NCI-H345 treated with DMSO at 0.1 percent for 48 hours (cell line): ENCODE measurements around the gene TBC1D21.
A peak's percentile ranks its signal among the peaks of the same experiment; 100 is the strongest.

Experiments used
- DNase-seq: peaks from one replicate; lab custom pipeline; 2025; ENCODE audit not compliant: unreplicated experiment; lab: John Stamatoyannopoulos, UW

Gene TBC1D21, protein sequence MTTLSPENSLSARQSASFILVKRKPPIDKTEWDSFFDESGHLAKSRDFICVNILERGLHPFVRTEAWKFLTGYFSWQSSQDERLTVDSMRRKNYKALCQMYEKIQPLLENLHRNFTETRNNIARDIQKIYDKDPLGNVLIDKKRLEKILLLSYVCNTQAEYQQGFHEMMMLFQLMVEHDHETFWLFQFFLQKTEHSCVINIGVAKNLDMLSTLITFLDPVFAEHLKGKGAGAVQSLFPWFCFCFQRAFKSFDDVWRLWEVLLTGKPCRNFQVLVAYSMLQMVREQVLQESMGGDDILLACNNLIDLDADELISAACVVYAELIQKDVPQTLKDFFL

DNA sequence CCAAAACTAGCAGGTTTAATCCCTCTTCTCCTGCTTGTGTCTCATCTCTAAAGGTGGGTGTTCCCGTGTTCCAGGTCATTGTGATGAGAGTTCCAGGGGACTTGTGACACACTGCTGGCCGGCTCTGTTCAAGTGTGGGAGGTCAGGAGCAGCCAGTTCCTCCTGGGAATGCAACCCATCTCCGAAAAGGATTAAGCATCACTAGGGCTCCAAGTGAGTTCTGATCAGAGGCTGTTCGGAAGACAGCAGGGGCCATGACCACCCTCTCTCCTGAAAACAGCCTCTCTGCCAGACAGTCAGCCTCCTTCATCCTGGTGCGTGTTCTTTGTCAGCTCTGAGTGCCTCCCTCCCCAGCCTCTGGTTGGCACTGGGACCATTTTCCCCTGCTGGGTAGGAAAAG lies at the start of gene TBC1D21:
Gene TBC1D21, plus strand, starts transcription at position 109 of the 400 bp plus-strand sequence. Its CDS starts 146 bp downstream, at position 255.
- DNase-seq = no peak

DNA sequence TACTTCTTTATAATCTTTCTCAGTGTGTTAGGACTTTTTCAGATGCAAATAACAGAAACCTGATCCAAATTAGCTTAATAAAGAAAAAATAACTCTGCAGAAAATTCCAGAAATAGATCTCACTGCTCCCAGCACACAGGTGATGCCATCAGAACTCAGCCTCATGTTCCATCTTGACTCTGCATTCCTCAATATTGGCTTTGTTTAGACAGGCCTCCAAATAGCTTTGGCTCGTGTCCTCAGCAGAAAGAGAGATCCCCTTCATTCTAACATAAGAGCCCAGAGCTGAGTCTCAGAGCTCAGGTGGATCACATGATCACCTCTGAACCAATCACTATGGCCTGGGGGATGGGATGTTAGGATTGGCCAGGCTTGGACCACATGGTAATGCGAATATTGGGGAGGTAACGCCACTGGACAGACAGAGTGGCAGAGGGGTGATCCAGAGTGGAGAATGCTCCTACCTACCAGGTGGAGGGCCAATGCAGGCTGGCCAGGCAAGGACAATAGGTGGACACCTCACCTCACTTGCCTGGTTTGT lies 46.6 kb upstream of the TBC1D21 start:
- no peak for DNase-seq

DNA sequence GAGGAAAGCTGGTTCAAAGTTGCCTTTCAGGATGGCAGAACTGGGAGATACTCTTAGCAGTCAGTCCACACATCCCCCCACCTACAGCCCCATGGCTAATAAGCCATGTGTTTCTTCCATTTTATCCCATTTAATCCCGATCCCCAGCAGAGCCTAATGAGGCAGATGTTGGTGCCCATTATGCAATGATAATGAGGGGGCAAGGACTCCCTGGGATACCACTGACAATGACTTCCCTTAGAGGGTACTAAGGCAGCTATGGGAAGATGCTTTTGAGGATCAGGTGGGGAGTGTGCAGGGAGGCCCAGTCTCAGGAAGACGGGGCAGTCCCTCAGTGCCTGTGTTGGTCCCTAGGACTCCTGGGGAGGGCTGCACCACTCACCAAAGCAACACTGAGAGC lies 43.8 kb upstream of the TBC1D21 start:
- DNase-seq = no peak

DNA sequence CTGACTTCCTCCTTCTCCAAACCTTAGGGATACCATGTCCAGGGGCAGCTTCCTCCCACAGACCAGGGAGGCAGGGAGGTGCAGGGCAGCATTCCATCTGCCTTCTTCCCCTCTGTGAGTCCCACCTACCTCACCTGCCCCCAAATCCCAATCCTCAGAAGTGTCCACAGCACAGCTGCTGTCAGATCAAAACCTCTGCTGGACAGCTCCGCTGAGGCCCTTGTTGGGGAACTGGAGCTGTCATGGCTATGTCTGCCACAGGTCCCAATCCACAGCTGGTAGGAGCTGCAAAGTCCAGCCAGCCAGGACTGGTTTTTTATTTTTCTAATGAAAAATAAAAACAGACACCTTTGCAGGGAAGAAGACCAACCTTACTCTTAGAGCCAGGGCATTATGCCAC lies 40.7 kb upstream of the TBC1D21 start:
- DNase-seq = no peak

DNA sequence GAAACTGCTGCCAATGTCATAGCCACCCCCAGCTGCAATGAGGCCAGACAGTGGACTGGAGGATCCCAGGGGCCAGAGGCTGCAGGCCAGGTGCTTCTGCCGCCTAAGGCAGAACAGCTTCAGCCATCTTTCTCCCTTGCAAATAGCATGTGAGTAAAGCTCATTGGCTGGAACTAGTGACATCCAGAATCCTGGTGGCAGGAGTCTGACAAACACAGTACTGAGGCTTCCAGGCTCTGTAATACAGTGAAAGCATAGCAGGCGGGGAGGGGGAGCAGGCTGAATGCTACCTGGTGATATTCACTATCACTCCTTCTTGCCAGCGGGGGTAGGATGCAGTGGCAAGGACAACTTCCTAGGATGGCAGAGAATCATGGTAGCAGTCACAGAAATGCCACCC lies 36.5 kb upstream of the TBC1D21 start:
- no peak for DNase-seq

DNA sequence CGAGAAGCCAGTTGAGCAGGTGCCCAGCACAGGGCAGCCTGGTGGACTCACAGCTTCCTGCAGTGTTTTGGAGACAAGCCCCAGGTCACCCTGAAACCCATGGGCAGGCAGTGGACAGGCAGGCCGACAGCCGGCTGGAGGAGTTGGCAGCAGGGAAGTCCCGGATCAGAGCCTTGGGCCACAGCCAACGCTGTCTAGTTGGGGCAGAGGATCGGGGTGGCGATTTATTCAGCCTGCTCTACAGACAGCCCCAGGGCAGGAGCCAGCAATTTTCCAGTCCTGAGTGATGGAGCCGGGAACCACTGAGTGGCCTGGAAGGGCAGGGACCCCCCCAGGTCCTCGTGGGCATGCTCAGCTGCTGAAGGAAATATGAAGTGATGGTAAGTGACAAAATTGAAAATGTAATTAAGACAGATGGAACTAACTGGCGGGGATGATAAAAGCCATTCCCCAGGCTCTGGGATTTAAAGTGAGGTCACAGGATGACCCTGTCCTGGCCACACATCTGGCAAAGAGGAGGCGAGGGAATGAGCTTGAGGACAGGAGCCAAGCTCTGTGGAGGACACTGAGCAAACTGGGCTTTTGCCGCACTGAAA lies 34.4 kb upstream of the TBC1D21 start:
- no peak for DNase-seq

DNA sequence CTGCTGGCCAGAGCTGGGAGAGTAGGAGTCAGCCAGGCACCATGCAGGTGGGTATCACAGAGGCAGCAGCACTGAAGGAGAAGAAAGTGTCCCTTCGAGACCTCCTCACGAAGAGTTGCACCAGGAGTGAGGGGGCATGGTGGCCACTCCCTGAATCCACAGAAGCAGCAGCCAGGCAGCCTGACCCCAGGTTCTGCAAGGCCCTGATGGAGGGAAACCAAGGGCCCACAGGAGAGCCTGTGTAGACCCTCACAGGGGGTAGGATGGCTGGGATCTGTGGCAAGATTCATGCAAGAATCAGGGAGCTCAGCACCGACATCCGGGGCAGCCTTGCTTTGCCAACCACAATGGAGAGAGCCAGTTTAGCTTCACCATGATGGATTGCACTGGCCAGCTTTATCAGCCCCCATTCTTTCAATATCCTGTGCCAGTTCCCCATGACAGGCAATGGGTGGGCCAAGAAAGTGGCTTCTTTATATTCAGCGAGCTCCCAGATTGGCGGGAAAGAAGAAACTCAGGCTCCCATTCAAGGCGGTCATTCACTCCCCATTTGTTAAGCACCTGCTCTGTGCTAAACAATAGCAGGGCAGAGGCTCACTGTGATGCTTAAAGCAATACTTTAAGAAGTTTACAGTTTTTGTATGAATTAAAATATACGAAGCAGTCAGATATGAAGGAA lies 33.5 kb upstream of the TBC1D21 start:
- DNase-seq = no peak

DNA sequence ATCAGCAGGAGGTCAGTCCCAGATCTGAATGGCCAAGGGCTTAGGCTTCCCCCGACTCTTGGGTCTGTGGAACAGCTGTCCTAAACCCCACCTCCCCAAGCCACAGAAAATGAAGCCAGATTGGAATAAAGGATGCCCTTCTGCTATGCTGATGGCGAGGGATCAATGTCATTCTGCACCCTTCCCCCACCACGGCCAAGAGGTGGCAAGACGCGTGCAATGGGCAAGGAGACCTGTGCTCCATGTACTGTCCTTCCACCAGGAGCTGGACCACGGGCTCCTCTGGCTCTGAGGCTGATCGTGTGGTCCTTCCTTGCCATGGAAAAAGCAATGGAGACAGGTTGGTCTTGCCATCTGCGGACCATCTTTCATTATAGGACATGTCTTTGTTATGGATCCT lies 32.6 kb upstream of the TBC1D21 start:
- no peak for DNase-seq

DNA sequence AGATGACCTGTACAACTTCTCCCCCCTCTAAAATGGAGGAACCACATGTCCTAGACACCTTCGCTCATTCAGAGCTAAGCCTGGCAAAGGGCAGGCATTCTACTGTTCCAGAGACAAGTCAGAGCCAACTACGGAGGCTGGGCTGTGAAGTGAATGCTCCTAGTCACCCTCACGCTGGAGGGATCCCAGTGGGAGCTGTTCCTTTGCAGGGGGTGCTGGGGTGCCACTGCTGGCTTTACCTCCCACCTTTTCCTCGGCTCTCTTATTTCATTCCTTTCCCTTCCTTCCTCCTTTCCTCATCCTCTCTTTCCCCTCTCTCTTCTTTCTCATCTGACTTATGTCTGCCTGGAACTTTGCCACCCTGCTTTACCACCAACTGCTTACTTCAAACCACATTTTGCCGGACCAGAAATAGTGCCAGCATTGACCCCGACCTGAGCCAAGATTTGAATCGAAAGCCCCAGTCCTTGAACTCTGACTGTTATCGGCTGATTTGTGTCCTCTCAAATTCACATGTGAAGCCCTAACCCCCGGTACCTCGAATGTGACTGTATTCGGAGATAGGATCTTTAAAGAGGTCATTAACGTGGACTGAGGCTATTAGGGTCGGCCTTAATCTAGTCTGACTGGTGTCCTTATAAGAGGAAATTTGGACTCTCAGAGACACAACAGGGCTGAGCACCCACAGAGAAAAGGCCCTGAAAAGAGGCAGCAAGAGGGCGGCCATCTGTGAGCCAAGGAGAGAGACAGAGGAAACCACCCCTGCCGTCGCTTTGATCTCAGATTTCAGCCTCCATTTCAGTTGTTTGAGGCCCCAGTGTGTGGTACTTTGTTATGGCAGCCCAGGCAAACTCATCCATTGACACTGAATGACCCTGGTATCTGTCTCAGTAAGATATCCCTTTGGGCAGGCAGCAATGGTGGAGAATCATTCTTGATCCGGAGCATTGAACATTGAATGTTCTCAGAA lies 31.3 kb upstream of the TBC1D21 start:
- DNase-seq = no peak

DNA sequence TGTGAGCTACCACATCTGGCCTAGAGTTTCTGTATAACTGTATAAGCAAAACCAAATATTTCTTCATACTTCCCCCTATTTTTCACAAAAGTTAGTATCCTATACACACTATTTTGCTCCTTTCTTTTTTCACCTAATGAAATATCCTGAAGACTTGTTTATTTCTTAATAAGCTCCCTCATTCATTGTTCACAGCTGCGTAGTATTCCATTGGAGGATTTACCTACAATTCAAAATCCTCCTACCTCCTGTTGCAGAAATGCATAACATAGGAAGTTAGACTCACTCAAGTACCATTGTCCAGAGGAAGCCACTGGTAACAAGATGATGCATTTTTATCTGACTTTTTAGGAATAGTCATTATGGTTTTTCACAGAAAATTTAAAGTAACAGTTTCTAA lies 29.6 kb upstream of the TBC1D21 start:
- no peak for DNase-seq

DNA sequence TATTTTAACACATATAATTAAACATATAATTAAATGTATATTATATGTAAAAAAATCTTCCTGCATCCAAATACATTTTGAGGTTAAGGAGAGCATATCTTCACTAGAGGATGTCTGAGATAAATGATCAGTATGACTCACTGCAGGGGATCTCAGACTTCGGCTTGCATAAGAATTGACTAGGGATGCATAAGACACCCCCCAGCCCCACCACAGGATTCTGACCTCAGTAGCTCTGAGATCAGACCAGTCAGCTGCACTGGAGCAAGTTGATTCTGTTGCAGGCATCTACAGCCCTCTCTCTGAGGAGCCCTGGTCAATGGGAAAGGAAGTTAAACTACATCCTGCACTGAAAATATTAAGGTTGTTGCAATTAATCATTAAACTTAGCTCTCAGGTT lies 29.0 kb upstream of the TBC1D21 start:
- no peak for DNase-seq

DNA sequence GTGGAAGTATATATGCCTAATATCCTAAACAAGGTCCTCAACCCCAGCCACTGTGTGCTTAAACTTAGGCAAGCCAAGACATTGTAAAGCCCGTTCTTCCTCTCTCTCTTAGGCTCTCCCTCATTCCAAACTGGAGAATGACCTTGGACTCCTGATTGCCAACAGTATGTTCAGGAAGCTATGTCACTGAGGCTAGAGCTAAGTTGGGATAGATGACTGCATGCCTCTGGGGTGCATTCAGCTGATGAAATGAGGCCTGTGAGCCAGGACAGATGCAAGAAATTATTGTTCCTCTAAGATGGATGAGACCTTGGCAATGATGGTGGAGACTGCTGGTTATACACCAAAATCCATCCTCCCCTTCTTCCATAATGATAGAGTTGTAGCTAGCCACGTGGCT lies 27.9 kb upstream of the TBC1D21 start:
- no peak for DNase-seq

DNA sequence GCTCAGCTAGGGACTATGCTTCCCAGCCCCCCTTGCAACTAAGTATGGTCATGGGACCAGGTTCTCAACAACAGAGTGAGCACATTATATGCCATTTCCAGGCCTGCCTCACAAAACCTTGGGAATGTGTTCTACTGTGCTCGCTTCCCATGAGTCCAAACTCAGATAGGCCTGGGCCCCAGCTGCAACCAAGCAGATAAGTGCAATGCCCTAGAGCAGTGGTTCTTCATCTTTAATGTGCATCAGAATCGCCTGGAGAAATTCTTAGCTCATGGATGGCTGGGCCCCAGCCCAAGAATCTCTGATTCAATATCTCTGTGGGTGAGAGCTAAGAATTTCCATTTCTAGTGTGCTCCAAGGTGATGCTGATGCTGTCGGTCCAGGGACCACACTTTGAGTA lies 27.5 kb upstream of the TBC1D21 start:
- no peak for DNase-seq

DNA sequence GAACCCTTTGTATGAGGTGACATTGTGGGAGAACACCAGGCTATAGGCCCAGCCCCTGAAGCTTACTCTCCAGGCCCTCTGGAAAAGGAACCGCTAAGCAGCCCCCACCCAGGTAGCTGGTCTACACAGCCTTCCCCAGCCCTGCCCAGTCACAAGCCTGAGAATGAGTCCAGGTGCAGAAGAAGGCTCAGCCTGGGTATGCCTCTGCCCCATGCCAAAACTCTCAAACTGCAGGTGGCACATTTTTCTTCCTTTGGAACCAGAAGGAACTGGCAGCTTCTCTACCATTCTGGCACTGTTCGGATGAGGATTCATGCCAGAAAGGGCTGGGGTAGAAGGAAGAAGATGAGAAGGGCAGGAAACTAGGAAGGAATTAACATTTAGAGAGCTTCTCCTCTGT lies 23.7 kb upstream of the TBC1D21 start:
- no peak for DNase-seq

DNA sequence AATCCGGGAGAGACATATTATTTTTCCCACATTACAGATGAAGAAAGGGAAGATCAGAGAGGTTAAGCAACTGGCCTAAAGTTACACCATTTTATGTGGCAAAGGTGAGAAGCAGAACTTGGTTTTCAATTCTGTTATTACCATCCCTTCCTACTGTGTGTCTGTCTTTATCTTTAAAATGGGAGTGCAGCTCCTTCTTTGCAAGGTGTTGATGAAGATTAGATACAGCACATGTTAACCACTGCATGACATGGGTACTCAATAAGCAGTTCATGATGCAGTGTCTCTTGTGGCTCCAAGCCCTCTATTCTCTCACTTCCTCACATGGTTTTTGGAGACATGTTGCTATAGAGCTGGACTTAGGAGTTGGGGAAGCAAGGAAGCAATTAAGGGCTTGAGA lies 23.1 kb upstream of the TBC1D21 start:
- DNase-seq = no peak

DNA sequence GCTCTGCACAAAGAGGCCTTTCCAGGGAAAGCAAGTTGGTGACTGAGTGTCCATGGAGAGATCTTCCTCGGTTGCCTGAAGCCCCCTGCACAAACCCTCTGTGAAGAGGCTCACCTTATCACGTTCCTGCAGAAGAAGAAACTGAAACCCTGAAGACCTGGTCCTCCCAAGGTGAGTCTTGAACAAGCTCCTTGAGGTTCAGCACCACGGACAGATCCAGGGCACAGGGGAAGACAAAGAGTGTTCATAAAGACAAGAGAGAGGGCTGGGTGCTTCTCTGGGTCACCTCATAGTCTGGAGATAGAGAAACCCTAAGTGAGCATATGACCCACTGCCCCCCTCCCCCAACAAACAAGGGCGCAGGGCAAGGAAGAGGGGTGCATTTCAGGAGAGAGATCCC lies 21.7 kb upstream of the TBC1D21 start:
- no peak for DNase-seq

DNA sequence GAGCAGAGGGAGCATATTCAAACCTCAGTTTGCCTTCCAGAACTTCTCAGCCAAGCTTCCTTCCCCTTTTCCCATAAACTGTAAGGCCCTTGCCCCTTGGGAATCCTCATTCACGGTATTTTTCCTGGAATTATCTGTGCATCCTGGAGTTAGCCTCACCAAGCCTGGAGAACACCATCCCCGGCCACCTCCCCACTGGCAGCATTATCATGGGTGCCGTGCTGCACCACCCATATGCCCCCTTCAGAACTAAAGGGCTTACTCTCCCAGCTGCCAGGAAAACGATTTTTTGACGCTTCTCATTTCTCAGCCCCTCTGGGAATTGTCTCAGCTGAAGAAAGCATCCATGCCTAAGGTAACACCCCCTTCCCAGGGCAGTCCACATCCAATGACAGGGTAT lies 20.9 kb upstream of the TBC1D21 start:
- no peak for DNase-seq

DNA sequence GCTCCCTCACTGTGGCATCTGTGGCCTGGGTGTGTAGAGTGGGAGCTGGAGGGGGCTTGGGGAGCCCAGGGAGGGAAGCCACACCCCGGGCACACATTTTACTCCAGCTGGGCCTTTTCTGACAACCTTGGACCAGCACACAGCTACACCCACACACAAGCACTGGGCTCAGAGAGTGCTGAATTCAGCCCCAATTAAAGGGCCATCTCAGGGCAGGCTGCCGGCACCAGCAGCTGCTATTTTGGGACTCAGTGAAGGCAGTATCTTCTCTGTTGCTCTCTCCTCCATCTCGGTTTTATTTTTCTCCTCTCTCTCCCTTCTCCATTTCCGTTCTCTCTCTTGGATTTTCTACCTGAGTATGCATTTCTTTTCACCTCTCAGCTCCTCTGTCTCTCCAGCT lies 19.1 kb upstream of the TBC1D21 start:
- DNase-seq = no peak

DNA sequence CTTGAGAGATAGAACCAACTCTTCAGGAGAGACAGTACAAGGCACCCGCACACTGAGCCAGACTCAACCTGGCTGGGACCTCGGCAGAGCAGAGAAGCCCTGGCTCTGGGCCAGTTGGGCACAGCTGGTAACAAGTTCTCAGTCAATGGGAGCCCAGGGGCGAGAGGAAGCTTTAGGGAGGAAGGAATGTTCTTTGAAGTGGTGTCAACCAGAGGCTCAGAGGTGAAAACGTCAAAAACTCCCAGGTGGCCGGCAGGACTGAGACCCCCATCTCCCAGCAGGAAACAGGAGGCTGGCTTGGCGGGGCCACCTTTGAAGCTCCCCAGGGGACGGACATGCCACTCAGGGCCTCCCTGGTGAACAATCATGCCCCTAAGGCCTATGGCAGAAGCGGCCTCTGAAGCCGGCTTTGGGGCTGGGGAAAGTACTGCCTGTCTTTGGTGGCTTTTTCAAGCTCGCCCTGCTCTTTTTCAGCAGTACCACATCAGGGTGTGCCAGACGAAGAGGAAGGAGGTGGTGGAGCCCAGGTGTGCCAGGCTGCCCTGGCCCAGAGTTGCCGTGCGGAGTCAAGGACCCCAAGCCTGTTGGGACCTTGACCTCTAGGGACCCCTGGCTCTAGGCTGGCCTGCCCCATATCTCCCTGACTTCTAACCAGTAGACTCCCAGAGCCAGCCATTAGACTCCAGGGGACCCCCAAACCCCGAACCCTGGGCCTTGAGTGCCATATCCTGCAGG lies 16.7 kb upstream of the TBC1D21 start:
- peak; percentile 67 for DNase-seq

DNA sequence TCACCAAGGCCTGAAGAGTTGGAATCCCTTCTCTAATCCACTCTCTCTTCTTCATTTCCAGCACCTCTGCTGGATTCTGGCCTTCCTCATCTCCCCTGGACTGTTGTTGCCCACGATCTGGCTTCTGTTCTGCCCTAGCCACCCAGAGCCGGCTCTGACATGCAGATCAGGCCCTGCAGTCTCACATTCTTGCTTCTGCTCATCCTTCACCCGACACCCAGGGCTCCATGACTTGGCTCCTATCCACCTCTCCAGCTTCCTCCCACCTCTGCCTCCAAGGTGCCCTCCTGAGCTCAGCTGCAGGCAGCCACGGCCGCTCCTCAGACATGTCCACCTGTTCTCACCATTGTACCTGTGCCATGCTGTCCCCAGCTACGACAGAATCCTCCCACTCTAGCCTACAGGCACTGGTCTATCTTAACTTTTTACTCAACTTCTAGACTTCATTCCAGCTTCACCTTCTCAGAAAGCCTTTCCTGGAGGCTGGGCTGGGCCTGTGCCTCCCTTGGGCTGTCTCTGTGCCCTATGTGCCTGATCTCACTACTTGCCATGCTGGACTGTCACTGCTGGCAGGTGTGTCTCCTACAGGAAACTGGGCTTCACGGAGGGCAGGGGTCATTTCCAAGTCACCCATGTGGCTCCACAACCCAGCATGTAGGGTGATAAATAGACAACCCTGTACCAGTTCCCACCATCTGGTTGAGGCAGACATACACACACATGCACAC lies 16.0 kb upstream of the TBC1D21 start:
- no peak for DNase-seq
